ENCODE data around the gene VAV2.

VAV2 gene

GRCh38 chr9:133888048-133888808 is 103.9 kb downstream of the VAV2 start:
- no peak for DNase-seq

- DNase-seq: no peak
Measured at GRCh38 chr9:133887540-133888047, 104.5 kb downstream of the VAV2 start.

GRCh38 chr9:133886563-133887501 is 105.3 kb downstream of the VAV2 start:
- DNase-seq: no peak

DNA sequence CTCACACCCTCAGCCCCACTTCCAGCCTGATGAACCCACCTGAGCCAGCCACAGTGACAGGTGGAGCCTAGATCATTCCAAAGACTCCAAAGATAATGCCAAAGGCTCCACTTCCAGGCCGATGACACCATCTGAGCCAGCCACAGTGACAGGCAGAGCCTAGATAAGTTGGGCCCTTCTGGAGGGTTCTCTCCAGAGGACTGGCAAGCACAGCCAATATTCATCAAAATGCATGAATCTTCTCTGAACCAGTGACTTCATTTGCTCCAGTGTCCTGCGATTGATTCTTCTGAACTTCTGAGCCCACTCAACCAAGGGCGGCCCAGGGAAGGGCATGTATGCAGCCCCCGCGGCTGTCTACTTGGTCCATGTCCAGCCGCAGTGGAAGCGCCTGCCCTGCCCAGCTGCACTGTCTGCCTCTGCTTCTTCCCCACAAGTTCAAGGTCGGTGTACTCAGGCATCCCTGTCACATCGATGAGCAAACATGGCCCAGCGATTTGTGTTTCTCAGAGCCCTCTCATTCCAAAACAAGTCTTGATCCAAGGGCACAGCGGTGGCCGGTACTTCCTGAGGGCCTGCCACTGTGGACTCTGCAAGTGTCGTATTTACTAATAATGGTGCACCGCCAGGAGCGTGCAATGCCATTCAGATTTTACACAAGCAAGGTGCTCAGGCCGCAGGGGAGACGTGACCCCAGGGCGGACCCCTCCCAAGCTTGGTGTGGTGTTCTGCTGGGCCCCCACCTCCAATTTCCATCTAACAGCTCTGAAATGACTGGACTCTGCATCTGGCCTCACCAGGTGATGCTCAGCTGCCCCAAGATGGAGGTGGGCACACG is 107.0 kb downstream of the VAV2 start:
- no peak for DNase-seq

DNA sequence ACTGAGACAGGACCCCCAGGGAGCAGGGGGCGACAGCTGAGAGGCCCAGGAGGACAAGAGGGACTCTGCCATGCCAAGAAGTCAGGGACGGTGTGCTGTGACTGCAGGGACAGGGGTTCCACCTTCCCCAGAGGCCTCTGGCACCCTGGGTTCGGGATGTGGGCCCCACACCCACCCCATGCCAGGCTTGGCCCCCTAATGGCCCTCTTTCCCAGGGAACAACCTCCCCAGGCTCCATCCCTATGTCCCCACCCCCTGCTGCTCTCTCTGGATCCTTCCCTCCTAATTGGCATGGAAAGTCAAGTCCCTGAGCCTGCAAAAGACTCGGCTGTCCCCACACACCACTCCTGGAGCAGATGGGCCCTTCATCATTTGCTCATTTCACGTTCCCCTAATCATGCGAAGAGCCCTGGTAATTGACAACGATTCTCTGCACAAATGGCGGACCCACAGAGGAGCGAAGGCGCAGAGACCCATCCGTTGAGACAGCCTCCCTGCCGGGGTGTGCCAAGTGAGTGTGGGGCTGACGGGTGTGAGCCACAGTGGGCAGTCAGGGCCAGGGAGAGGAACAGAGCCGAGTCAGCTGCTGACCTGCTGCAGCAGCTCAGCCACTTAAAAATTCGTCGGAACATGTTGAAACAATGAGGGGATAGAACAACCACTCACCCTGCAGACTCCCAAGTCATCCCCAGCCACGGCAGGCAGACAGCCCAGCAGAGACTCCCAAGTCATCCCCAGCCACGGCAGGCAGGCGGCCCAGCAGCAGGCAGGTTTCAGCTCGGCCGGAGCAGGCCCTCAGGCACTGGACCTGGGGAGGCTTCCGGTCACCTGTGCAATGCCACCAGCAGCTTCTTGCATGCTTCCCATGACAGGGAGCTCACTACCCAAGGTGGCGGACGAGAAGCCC is 109.0 kb downstream of the VAV2 start:
- DNase-seq: no peak

- no peak for DNase-seq
Measured at GRCh38 chr9:133881671-133882381, 110.3 kb downstream of the VAV2 start.

- no peak for DNase-seq
Measured at GRCh38 chr9:133880851-133881661, 111.1 kb downstream of the VAV2 start.

GRCh38 chr9:133880136-133880535 is 112.0 kb downstream of the VAV2 start:
- DNase-seq: no peak

DNA sequence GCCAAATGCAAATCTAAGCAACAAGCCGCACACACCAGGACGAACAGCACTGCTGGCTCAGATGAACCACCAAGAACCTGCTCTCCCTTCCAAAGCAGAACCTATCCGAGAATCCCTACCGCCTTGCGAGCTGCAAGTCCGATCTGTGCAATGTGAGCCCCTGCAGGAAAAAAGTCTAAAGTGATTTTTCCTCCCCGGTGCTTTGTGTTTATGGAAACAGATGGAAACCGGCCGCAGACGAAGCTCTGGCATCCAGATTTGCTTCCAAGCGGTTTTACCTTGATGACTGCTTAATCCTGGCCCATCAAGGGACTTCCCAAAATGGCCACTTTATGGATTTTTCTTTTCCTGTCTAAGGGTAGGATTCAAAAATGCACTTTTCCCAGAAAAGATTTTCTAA is 112.5 kb downstream of the VAV2 start:
- DNase-seq: no peak

- DNase-seq: no peak
Measured at GRCh38 chr9:133878402-133878801, 113.7 kb downstream of the VAV2 start.

DNA sequence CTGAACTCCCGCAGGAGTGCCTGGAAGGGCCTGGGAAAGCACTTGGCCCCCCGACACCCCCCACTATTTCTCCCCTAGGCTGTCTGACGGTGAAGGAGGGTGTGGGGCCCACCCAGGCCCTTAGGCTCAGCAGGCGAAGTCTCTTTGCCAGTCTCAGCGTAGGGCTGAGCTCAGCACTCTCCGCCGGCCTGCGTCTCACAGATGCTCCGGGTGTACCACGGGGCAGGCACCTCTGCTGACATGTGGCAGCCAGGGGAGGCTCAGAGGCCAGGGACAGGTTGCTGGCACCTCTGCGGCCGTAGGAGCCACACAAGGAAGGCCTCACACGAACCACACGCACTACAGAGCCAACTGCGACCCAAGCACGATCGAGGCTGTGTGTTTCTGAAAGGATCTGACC is 114.2 kb downstream of the VAV2 start:
- no peak for DNase-seq

- no peak for DNase-seq
Measured at GRCh38 chr9:133877327-133877726, 114.8 kb downstream of the VAV2 start.

GRCh38 chr9:133876836-133877235 is 115.3 kb downstream of the VAV2 start:
- no peak for DNase-seq

DNA sequence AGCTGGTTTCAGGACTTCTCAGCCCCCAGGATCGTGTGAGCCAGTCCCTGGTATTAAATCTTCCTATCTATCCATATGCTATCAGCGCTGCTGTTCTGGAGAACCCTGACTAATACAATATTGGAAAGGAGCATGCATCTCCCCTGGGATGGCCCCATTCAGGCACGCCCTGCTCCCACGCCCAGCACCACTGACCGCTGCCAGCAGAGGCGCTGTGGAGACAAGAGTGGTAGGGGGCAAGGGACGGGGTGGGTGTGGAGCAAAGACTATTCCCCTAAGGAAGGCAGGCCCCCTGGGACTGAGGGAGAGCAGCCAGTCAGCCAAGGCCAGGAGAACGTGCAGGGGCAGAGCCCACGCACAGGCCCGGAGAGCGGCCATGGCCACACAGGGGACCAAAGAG is 116.0 kb downstream of the VAV2 start:
- DNase-seq: no peak

GRCh38 chr9:133875131-133875530 is 117.0 kb downstream of the VAV2 start:
- DNase-seq: no peak

DNA sequence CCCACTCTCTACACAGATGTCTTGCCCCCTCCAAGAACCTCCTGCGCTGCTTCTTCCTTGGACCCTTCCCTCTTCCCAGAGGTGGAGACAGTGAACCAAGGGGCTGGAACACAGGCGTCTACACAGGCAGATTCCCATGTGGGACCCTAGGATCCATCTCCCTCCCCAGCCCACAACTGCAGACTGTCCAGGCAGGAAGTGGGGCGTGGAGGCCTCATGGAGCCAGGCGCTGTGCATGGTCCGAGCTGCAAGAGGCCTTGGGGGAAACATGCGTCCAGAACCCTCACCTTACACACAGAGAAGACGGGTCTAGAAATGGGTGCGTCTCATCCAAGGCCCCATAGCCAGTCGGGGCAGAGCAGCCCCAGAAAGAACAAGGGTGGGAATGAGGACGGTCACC is 117.5 kb downstream of the VAV2 start:
- no peak for DNase-seq

DNA sequence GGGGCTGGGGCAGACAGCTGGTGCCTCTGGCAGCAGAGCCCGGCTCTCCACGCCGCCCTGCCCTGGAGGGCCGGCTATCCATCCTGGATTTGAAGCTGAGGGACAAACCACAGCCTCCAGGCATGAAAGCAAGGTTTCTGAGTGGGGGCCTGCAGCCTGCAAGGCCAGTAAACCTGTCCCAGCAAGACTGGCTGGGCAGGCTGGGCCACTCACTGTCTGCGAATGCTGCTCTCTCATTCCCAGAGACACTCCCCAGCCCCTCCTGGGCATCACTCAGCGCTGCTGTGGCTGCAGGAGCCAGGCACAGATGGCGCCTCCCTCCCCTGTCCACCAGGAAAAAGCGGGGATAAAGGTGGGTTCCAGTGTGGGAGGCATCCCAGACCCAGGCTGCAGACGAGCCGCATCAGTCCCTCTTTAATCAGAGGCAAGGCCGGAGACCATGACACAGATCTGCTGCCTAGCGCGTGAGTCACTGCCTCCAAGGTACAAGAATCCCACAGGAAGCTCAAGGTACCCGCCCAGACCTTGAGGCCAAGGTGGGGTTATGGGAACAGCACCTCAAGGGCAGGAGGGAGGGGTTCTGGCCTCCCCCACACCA is 118.0 kb downstream of the VAV2 start:
- no peak for DNase-seq

DNA sequence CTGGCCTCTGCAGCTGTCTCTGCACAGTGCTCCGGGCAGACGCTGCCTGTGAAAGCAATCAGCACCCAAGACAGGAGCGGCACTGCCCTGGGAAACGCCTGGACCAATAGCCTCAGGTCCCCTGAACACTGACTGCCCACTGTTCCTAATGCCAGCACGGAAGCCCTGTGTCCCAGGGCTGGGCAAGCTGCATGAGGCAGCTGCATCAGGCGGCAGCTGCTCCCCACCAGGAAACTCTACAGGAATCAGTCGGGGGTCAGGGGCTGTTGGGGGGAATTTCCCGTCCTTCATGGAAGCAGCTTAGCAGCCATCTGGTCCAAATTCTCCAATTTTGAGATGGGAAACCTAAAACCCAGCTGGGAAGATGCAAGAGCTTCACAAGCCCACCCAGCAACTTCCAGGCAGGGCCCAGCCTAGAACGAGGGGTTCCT is 118.6 kb downstream of the VAV2 start:
- no peak for DNase-seq

- DNase-seq: no peak
Measured at GRCh38 chr9:133873009-133873408, 119.1 kb downstream of the VAV2 start.
